Gastroesophageal sphincter (tissue), 4 donors: ENCODE results near the gene ADAM17. TPM values are rescaled to one million over a fixed set of nuclear protein-coding genes. Genes with fewer than 3 reads are reported as not detected.

Experiments
- ATAC-seq: fragments of 150-250 bp; one replicate; pipeline ENCODE4 v1.9.1; 2016; ENCODE audit warnings: mild to moderate bottlenecking, moderate library complexity
- H3K27ac ChIP-seq, 4 donors: fragments of 200-600 bp; sonication (generic) in 3 of 4; 1 replicate in 3 of 4; 2 replicates in 1 of 4; pipeline ENCODE4 v1.5.1; 2016 to 2019
- H3K27me3 ChIP-seq: fragments of 200-600 bp; sonication (generic); one replicate; pipeline ENCODE4 v1.5.1; 2019
- H3K36me3 ChIP-seq, 2 donors: fragments of 200-600 bp; sonication (generic); one replicate each; pipeline ENCODE4 v1.5.1; 2019; ENCODE audit warnings: control low read depth in 1 of 2
- H3K4me1 ChIP-seq, 3 donors: fragments of 200-600 bp; sonication (generic); 1 replicate in 2 of 3; 2 replicates in 1 of 3; pipeline ENCODE4 v1.5.1; 2016 to 2019; ENCODE audit warnings: control low read depth in 2 of 3
- H3K4me3 ChIP-seq, 2 donors: fragments of 200-600 bp; sonication (generic); one replicate each; pipeline ENCODE4 v1.5.1; 2019; ENCODE audit warnings: mild to moderate bottlenecking in 1 of 2, moderate library complexity in 1 of 2
- H3K9me3 ChIP-seq, 3 donors: fragments of 200-600 bp; sonication (generic); one replicate each; pipeline ENCODE4 v1.5.1; 2017 to 2019; ENCODE audit warnings: control low read depth in 2 of 3
- EP300 ChIP-seq: sonication (generic); formaldehyde crosslinking; IDR thresholded peaks from one replicate; pipeline ENCODE4 v1.6.1; 2017; ENCODE audit warnings: antibody characterized with exemption, mild to moderate bottlenecking
- POLR2A ChIP-seq, 2 donors: fragments of 450-650 bp; IDR thresholded peaks; one replicate each; pipeline ENCODE4 v1.6.1; 2017; ENCODE audit warnings: antibody characterized with exemption in 2 of 2, mild to moderate bottlenecking in 2 of 2, moderate library complexity in 1 of 2
- POLR2AphosphoS5 ChIP-seq: sonication (generic); formaldehyde crosslinking; IDR thresholded peaks from one replicate; pipeline ENCODE4 v1.6.1; 2017; ENCODE audit warnings: antibody characterized with exemption
- WGBS, 2 donors: methylation state at CpG; one replicate each; pipeline ENCODE4 v1.1.5; 2018; ENCODE audit warnings: low coverage in 1 of 2; 5-methylcytosine and 5-hydroxymethylcytosine counted together
- total RNA-seq, 4 donors: library from RNA; depleted of rRNA; stranded (reverse); fragments of >200 nt; gene quantifications; one replicate each; pipeline ENCODE4 v1.1.0, GENCODE V29; 2016
- TF ChIP-seq, protein P1 (sequence below), 4 experiments: fragments of 200-600 bp in 2 of 4; fragments of 450-650 bp in 2 of 4; sonication (generic) in 1 of 4; IDR thresholded peaks; one replicate each; pipeline ENCODE4 v1.5.1; 2017 to 2019; ENCODE audit warnings: antibody characterized with exemption in 4 of 4, mild to moderate bottlenecking in 2 of 4, moderate library complexity in 2 of 4

Gene ADAM17
- total RNA-seq: 10 to 100 TPM; 16.0 to 38.3 (median 17.9) TPM

DNA sequence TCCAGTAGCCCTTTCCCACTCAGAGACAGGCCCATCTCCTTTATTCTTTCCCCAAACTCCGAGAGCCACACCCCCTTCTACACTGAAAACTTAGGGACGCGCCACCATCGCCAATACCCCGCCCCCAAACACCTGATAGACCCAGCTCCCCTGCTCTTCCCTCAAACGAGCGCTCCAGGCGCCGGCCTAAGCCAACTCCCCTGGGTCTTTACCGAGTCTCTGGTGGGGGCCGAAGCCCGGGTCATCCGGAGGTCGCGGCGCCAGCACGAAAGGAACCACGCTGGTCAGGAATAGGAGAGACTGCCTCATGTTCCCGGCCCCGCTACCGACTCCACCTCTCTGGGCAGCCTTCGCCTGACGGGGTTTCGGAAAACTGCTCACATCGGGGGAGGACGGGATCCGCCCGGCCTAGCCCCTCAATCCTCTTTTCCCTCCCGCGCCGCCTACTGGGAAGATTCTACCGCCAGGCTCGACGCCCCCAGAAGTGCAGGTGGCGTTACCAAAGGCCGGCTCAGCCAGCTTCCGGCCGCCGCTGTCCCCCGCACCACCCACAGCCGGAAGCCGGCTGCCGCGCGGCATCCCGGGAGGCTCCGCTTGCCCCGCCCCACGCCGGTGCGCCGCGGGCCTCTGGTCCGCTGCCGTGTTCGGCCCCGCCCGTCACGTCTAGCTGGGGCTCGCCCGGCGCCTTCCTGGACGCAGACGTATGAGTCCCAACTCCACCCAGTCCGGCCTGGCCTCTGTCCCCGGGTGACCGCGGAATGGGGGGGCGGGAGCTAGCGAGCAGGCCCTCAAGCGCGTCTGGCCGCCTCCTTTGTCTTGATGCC lies at the start of gene ADAM17:
Gene ADAM17, minus strand, starts transcription at position 534 of the 824 bp plus-strand sequence. Its CDS starts 225 bp downstream, at position 309.
- WGBS, 2 donors: 0% methylated on average over 5 of the region's 73 CpGs; no CpG with 5 or more reads in 1 of the 2 donors
- H3K27ac ChIP-seq: peak within 1 kb of the TSS; percentile 93 to 99 (median 98)
- peak within 1 kb of the TSS; percentile 76 to 86 for H3K4me3 ChIP-seq
- peak; percentile 97 for ATAC-seq
- no peaks in the 10 kb centered on the region for H3K9me3 ChIP-seq
- H3K4me1 ChIP-seq: peaks cover 0 to 79% (median 20%) of the 10 kb centered on the region in 3 donors
- H3K27me3 ChIP-seq: no peaks in the 10 kb centered on the region
- peak; percentile 28 for TF ChIP-seq EP300
- TF ChIP-seq, protein P1, sequence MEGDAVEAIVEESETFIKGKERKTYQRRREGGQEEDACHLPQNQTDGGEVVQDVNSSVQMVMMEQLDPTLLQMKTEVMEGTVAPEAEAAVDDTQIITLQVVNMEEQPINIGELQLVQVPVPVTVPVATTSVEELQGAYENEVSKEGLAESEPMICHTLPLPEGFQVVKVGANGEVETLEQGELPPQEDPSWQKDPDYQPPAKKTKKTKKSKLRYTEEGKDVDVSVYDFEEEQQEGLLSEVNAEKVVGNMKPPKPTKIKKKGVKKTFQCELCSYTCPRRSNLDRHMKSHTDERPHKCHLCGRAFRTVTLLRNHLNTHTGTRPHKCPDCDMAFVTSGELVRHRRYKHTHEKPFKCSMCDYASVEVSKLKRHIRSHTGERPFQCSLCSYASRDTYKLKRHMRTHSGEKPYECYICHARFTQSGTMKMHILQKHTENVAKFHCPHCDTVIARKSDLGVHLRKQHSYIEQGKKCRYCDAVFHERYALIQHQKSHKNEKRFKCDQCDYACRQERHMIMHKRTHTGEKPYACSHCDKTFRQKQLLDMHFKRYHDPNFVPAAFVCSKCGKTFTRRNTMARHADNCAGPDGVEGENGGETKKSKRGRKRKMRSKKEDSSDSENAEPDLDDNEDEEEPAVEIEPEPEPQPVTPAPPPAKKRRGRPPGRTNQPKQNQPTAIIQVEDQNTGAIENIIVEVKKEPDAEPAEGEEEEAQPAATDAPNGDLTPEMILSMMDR (IDR thresholded peaks at IDR 0.05): peak; percentile 35 to 83 (median 67)
- peak; percentile 96 for TF ChIP-seq POLR2AphosphoS5
- peak; percentile 86 to 88 for TF ChIP-seq POLR2A (IDR thresholded peaks at IDR 0.05)
- H3K36me3 ChIP-seq: no peaks in the 10 kb centered on the region

GRCh38 chr2:9602412-9602811 lies 46.8 kb upstream of the ADAM17 start:
- no peaks in the 10 kb centered on the region for H3K27me3 ChIP-seq
- peaks cover 0 to 23% (median 0%) of the 10 kb centered on the region in 3 donors for H3K9me3 ChIP-seq
- peaks cover 0 to 37% of the 10 kb centered on the region in 2 donors for H3K36me3 ChIP-seq
- no peak overlapping the region for H3K27ac ChIP-seq
- 91 to 100% methylated on average over 1 to 2 of the region's 3 CpGs for WGBS, 2 donors
- no peak for ATAC-seq
- TF ChIP-seq, protein P1 (IDR thresholded peaks at IDR 0.05): no peak
- no peak for TF ChIP-seq POLR2A (IDR thresholded peaks at IDR 0.05)
- TF ChIP-seq POLR2AphosphoS5: no peak
- TF ChIP-seq EP300: no peak
- peaks cover 0 to 16% (median 2%) of the 10 kb centered on the region in 3 donors for H3K4me1 ChIP-seq
- H3K4me3 ChIP-seq: no peak overlapping the region

DNA sequence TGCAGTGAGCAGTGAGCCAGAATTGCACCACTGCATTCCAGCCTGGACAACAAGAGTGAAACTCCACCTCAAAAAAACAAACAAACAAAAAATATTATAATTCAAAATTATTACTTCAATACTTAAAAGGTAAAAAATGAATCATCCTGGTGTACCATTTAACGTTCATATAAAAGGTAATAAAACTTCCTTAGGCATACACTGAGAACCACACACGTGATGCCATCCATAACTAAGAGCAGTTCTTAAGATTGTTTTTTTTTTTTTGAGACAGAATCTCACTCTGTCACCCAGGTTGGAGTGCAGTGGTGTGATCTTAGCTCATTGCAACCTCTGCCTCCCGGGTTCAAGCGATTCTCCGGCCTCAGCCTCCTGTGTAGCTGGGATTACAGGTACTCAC lies 45.8 kb upstream of the ADAM17 start:
- Histone ChIP-seq H3K9me3 (peaks cover 0 to 23% (median 0%) of the 10 kb centered on the region in 3 donors), H3K27me3 (no peaks in the 10 kb centered on the region), H3K4me1 (peaks cover 0 to 16% (median 4%) of the 10 kb centered on the region in 3 donors), H3K36me3 (peaks cover 0 to 37% of the 10 kb centered on the region in 2 donors), H3K27ac (no peak overlapping the region), H3K4me3 (no peak overlapping the region)
- TF ChIP-seq EP300 (no peak), POLR2A (IDR thresholded peaks at IDR 0.05) (no peak), POLR2AphosphoS5 (no peak)
- TF ChIP-seq, protein P1 (IDR thresholded peaks at IDR 0.05): no peak
- ATAC-seq: no peak
- WGBS, 2 donors: 86 to 92% methylated on average over 5 of the region's 5 CpGs

GRCh38 chr2:9599430-9599829 lies 43.8 kb upstream of the ADAM17 start:
- Histone ChIP-seq H3K4me3 (no peak overlapping the region), H3K36me3 (peaks cover 0 to 37% of the 10 kb centered on the region in 2 donors), H3K4me1 (peaks cover 7 to 28% (median 14%) of the 10 kb centered on the region in 3 donors), H3K9me3 (peaks cover 0 to 23% (median 0%) of the 10 kb centered on the region in 3 donors), H3K27me3 (no peaks in the 10 kb centered on the region), H3K27ac (no peak overlapping the region)
- TF ChIP-seq, protein P1 (IDR thresholded peaks at IDR 0.05): no peak
- no peak for TF ChIP-seq POLR2AphosphoS5
- no peak for TF ChIP-seq POLR2A (IDR thresholded peaks at IDR 0.05)
- no peak for TF ChIP-seq EP300
- WGBS, 2 donors: 100% methylated on average over 1 of the region's 1 CpG
- no peak for ATAC-seq
